HG02588 (cell line): Measurements from ENCODE around the gene DUSP28.
"Not testable (repeated sequence)": the region's sequence is repeated elsewhere in the genome, so short reads cannot be mapped to it uniquely, and the experiment has no call there.

Source experiments
- ATAC-seq: cut with Tn5 transposase; IDR thresholded peaks from one replicate; pipeline ENCODE4 v1.9.1; 2021; ENCODE audit warnings: mild to moderate bottlenecking, moderate library complexity; ENCODE audit not compliant: unreplicated experiment

The DUSP28 gene, protein sequence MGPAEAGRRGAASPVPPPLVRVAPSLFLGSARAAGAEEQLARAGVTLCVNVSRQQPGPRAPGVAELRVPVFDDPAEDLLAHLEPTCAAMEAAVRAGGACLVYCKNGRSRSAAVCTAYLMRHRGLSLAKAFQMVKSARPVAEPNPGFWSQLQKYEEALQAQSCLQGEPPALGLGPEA

DNA sequence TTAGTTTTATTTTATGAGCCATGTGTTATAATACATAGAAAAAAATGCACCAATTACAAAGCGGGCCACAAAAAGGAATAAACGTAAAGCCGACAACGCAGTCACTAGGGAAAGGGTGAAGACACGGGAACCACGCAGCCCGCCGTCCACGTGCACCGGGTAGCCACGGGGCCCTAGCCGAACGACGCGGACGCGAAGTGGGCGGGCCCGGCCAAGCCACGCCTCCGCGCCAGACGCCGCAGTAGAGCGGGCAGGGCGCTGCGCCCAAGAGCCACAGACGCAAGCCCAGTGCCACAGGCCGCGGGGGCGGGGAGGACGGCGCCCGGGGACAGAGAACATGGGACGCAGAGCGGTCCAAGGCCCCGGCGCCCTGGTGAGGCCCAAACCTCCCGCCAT, at the start of gene DUSP28:
Gene DUSP28 (plus strand): TSS at position 274 of the 396 bp plus-strand sequence. CDS start 328 bp downstream, outside the sequence.
- ATAC-seq: peak; percentile 56

DNA sequence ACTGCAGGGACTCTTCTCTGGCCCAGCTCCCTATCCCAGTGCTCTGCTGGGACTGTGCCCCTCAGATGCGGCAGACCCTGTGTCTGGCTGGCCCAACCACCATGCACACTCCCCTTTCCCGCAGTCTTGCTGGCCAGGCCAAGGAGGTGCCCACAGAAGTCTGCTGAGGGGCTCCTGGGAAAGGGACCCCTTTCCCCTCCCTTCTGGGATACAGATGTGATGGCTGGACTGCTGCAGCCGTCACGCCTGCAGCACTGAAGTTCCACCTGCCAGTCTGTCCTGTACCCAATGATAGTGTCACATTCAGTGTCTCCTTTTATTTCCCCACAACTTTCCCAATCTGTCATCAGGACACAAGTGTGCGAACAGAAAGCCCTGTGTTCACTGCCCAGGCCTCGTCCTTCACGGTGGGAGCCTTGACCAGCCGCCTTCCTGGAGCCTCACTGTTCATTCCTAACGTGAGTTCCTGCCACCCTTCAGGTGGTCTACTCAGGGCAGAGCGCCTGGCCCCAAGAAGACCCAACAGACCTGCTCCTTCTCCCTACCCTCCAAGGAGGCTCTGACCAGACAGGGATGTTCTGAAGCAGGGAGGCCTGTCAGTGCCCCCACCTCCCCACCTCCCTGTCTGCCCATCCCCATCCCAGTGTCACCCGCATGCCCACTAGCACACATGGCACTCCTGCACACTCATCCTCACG, 49.5 kb upstream of the DUSP28 start:
- no peak for ATAC-seq

DNA sequence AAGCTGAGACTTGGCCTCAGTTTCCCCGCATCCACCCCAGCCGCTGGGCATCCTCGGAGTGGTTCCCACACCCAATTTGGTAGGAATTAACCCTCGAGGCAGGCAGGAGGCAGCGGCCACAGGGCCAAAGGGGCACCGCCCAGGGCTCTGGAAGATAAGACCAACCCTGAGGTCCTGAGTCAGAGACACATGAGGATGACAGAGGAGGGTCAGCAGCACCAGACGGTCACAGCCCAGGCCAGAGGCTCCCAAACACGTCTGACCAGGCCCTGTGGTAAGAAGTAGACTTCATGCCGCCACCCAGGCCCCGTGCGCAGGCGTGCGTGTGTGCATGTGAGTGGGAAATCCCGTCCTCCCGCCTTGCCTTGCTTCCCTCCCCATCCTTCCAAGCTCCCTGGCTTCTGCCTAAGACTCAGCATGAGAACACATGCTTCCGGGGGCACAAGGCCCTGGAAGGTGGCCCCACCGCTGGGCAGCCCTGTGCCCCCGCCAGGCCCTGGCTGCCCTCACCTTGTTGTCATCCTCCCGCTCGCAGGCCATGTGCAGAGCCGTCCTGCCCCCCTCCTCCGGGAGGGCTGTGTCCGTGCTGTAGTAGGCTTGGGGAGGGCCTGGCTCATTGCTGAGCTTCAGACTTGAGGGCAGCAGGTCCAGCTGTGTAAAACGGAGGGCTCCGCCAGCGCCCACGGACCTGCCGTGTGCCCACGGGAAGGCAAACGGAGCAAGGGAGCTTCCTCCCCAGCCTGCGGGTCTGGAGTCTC, 48.6 kb upstream of the DUSP28 start:
- no peak for ATAC-seq

DNA sequence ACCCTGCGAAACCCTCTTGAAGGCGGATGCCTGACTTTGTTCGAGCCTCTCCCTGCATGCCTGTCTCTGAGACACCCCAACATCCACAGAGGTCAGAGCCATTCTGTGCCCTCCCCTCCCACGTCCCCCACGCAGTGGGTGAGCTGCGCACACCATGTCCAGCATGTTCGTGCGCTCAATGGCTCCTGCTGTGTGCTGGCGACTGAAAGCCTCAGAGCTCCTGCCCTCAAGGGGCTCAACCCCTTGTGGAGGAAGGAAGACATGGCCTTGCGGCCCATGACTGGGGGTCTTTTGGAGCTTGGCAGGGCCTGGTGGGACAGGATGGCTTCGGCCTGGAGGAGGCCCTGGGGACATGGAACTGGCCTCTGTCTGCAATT, 48.1 kb upstream of the DUSP28 start:
- ATAC-seq: no peak

DNA sequence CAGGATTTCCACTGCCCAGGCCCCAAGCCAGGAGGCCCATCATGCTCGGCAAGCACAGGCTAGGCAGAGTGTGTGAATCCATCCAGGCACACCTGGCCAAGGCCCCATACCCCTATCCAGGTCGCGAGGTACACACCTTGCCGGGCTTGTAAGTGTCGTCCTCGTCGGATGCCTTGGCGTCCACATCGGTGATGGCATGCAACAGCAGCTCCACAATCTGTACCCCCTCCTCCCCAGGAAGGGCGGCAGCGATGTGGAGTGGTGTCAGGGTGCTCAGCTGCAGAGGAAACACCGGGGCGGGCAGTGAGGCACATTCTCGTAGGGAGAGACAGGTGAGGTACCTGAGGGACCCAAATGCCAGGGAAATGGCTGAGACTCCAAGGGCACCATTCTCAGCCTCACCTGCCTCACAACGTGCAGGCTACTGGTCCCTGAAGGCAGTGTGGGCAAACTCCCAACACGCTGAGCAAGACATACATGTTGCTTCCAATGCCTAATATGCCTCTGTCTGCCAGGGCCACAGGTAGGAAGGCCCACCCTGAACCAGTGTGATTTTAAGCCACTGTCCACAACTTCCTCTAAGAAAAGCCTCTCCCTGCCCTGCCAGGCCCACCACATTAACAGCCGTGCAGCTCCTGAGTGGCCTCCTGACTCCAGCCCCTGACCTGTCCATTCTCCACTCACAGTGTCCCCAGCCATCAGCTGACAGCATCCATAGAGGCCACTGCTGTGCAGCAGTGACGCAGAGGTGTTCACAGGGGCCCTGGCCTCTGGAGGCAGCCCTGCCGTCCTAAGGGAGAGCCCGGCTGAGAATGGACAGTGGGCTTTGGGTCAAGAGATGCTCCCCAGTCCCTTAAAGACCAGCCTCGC, 47.3 kb upstream of the DUSP28 start:
- no peak for ATAC-seq

DNA sequence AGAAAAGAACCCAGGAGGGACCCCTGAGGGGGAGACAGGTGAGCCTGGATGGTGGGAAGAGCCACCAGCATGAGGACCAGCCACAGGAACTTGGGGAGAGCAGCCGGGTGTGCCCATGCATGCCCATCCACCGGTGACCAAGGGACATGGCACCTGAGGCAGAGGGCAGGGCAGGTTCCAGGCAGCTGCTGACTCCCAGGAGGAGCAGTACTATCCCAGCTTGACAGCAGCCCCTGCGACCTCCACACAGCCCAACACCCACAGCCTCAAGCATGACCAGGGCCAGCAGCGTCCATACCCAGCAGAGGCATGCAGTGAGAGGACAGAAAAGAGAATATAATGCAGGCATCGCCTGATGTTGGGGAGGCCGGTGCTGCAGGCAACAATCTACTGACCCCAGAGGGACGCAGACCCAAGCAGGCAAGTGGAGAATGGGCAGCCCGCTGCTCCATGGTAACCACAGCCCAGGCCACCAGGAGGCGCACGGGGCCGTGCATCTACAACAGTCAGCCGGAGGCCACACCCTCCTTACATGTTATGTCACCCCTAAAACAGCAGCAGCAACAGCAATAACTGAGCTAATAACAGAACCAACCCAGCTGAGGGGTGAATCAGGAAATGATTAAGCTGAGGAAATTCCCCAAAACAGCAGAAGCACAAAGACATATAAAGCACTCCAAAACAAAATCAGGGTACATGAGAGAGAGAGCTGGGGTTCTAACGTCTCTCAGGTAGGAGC, 46.4 kb upstream of the DUSP28 start:
- ATAC-seq: peak; percentile 90

DNA sequence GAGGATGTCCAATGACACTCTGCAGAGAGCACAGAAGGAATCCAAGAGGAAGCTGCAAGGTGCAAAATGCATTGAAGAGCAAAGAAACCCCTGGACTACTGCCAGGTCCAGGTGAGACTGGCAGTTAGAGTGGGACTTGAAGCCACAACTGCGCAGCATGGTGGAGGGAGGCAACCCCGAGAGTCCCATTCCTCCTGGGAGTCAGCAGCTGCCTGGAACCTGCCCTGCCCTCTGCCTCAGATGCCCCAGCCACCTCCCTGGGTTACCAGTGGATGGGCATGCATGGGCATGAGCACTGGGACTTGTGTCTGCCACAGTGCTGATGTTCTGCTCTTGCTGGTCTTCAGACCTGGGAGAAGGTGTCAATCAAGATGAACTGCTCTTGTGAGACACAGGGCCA, 45.5 kb upstream of the DUSP28 start:
- no peak for ATAC-seq

DNA sequence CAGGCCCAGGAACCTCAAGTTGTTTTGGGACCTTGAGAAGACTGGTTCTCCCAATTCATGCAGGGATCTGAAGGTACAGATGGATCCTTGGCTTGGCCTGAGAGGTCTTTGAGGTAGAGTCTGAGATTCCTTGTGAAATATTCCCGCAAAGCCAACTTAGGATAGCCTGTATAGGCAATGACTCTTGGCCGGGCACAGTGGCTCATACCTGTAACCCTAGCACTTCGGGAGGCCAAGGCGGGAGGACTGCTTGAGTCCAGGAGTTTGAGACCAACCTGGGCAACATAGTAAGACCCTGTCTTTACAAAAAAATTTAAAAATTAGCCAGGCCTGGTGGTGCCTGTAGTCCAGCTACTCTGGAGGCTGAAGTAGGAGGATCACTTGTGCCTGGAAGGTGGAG, 42.8 kb upstream of the DUSP28 start:
- no peak for ATAC-seq

DNA sequence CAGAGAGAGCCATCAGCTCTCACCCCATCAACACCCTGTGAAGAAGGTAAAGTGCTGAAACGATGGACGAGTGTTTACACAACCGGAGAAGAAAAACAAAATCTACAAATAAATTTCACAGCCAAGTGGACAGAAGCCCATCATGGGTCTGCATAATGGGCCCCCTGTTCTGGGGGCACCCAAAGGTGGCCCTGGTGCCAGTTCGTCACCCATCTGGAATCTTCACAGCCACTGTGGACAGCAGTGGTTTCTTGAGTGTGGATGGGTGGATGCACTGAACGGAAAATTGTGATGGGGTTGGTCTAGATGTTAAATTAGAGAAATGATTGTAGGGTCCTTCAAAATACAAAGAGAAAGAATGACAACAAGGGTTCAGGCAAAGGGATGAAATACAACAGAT, 41.2 kb upstream of the DUSP28 start:
- no peak for ATAC-seq

DNA sequence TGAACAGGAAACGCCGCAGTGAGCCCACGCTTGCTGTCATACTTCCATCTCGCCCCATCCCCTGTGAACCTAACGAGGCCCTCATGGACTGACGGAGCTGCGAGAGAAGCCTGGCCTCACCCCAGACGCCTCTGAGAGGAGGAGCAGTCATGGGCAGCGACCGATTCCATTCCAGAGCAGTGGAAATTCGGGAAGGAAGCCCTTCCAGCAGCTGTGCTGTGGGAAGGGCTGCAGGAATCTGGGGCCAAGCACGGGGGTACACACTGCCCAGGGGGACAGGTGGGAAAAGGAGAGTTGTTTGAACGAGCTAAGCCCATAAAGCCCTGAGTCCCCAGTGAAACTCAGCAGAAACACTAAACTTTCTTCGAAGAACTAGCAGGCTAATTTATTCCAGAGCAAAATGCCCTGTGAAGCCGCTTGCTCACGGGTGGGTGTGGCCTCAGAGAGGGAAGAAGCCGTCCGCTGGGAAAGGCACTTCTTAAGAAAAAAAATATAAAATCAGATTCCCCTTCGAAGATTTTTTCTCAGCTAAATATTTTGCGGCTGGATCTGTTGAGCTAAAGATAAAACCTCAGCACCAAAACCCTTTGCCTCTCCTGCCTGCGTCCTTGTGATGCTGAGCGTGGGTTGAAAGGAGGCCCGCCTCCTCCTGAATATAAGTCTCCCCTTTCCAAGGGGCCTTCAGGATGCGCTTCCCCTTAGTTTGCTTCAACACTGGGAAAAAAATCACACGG, 40.6 kb upstream of the DUSP28 start:
- ATAC-seq: no peak

DNA sequence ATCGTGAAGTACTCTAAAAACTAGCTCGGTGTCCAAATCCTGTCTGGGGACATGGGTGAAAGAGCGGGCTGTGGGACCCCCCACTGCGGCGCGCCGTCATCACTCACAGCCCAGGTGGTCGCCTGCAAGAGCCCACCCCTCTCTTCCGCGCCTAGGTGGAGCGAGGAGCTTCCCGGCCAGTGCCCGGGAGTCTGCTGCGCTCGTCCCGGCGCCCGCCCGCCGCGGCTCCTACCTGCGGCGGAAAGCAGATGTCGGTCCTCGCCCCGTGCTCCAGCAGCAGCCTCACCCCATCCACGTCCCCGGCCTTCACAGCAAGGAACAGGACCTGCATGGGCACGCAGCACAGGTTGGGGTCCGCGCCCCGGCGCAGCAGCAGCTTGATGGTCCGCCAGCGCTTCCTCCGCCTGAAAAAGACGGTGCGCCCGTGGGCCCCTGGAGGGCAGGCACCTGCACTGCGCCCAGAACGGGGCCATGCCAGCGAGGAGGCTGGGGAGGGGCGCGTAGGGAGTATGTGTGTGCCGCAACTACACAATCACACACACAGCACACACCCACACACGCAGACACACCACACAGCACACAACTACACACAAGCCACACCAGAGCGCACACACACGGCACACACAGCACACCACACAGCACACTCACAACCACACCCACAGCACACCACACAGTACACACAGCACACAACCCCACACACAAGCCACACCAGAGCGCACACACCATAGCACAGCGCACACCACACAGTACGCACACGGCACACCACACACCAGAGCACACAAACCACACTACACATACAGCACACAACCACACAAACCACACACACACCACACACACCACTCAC, 39.8 kb upstream of the DUSP28 start:
- ATAC-seq: no peak

DNA sequence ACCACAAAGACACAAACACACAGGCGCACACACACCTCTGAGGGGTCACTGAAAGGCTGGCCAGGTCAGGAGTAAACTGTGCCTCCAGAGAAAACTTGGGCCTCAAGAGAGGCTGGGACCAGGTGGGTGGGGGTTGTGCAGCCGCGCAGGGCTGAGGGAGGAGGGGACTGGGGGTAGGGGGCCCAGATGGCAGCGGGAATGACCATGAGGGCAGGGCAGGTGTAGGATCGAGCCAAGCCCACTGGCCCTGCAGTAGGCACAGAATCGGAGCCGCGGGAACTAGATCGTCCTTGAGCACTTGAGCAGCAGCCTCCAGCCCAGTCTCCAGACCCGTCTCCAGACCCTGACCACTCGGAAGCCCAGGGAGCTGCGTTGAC, 39.2 kb upstream of the DUSP28 start:
- no peak for ATAC-seq

DNA sequence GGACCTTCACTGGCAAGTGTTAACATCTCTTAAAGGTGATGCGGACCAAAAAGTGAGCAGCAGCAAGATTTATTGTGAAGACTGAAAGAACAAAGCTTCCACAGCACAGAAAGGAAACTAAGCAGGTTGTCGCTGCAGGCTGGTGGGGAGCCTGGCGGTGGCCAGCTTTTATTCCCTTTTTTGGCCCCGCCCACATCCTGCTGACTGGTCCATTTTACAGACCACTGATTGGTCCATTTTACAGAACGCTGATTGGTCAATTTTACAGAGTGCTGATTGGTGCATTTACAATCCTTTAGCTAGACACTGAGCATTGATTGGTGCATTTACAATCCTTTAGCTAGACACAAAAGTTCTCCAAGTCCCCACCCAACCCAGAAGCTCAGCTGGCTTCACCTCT, 38.3 kb upstream of the DUSP28 start:
- not testable (repeated sequence) for ATAC-seq

DNA sequence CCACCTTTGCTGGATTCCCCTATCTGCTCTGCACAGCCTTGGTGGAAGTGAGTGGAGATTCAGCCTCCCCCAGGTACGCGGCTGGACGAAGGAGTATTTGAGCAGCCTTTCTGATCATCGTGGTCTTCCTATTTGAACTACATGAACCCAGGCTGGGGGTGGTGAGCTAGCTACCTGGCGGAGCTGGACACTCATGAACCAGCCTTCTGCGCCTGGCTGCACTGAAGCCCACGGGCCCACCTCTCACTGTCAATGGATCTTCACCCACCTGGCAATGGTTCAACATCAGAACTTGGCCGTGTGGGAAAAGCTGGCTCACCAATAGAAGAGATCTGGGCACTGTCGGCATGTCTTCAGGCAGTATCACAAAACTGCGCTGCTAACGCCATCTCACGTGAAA, 37.8 kb upstream of the DUSP28 start:
- ATAC-seq: no peak

DNA sequence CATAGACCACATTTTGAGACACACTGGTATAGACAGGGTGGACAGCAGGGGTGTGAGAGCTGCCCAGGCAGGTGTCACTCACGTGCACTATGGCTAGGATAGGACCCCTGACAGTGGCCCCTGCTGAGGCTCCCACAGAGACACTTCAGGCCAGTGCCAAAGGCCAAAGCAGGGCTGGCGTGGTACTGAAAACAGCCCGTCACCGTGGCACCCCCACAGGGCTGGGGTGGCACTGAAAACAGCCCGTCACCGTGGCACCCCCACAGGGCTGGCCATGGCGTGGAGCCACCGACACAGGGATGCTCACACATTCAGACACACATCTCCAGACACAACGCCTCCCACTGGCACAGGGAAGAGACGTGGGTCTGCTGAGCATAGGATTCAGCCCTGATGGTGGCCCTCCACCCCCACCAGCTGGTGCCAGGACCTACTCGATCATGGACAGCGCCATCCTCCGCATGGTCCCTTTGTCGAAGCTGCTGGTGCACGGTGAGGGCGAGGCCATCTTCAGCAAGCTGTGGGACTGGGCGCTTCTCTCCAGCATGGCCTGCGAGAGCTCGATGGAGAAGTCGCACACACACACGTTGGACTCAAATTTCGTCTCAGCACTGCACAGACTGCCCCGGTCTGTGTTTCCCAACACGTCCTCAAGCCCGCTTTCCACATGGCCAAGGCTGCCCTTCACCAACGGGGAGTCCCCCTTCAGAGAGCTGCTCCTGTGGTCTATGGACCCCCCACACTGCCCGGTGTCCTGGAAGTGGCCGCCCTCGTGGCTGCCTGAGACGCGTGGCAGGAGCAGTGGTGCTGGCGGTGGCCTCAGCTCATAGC, 36.5 kb upstream of the DUSP28 start:
- ATAC-seq: no peak

DNA sequence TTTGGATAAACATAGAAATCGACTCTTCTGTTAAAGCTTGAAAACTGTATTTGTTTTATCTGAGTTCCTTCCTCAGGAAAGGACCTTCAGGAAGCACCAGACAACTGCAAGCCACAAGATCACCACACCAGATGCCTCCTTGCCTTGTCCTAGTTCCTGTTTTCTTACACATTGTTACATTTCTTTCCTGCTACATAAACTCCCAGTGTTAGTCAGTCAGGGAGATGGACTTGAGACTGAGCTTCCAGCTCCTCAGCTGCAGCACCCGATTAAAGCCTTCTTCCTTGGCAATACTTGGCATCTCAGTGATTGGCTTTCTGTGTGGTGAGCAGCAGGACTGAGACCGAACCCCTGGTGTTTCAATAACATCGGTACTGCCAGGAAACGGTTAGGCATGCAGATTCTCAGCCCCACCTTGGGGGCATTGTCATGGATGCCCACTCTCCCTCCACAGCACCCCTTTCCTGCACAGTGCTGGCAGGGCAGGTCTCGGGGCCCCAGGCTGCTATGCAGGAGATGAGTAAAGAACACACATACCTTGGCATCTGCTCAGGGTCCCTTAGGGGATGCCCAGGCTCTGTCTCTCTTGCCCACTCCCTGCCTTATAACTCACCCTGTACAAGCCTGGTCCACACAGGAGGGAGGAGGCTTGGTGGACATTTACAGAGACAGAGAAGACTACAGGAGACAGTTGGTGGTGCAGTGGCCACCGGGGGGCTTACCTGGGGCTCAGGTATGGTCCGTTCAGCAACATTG, 35.0 kb upstream of the DUSP28 start:
- no peak for ATAC-seq

DNA sequence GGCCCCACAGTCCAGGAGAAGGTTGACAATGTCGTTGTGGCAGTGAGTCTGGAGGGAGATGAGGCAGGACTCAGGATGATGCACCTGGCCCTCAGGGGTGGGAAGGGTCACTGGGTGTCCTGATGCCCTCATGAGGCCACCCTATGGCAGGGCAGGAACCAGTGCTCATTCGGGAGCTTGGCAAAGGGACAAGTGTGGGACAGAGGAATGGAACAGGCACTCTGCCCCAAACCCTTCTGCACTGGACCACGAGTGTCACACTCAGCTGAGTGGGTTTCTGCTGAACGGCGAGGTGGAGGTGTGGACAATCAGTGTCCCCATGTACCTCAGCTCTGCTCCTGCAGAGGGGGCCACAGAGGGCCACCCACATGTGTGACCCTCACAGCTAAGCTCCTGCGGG, 34.4 kb upstream of the DUSP28 start:
- ATAC-seq: no peak
